Epithelial cell of proximal tubule (primary cell): ENCODE data around the gene FGD6. TPM values are rescaled to one million over a fixed set of nuclear protein-coding genes. Genes with fewer than 3 reads are reported as not detected.
A peak's percentile ranks its signal among the peaks of the same experiment; 100 is the strongest.

Experiments
- DNase-seq: peaks from one replicate; pipeline ENCODE4 v3.0.0-alpha.2; 2011; ENCODE audit warnings: low read depth
- H3K4me3 ChIP-seq: 2 replicates; pipeline ENCODE4 v1.5.1; 2011; ENCODE audit warnings: low read depth, mild to moderate bottlenecking, low read length
- CTCF ChIP-seq: conservative IDR thresholded peaks from 2 replicates; pipeline ENCODE4 v1.5.1; 2012; ENCODE audit warnings: low read depth, mild to moderate bottlenecking, low read length
- total RNA-seq: library from RNA; depleted of rRNA; stranded (reverse); fragments of >200 nt; gene quantifications from 2 replicates; pipeline ENCODE4 v1.2.3, GENCODE V29; 2015

Gene FGD6
- total RNA-seq, 1 donor from 2014 or later: 32.2 TPM

GRCh38 chr12:95073698-95074520 lies 143.4 kb downstream of the FGD6 start:
- no peak for DNase-seq
- peak overlapping the region; percentile 95 for H3K4me3 ChIP-seq
- TF ChIP-seq CTCF: peak; percentile 75

GRCh38 chr12:95072900-95073697 lies 144.2 kb downstream of the FGD6 start, which contains the start of gene NR2C1:
TSS of gene NR2C1 (minus strand) at chr12:95073618. CDS start at chr12:95067384, 6,234 bp downstream.
- TF ChIP-seq CTCF: no peak
- peak; percentile 40 for DNase-seq
- H3K4me3 ChIP-seq: peak within 1 kb of the TSS; percentile 95

- H3K4me3 ChIP-seq: no peak overlapping the region
- no peak for TF ChIP-seq CTCF
- DNase-seq: no peak
Measured at GRCh38 chr12:95070378-95070777, 146.9 kb downstream of the FGD6 start.

GRCh38 chr12:95066091-95066855 lies 151.0 kb downstream of the FGD6 start:
- no peak for TF ChIP-seq CTCF
- no peak overlapping the region for H3K4me3 ChIP-seq
- no peak for DNase-seq

GRCh38 chr12:95060951-95061350 lies 156.3 kb downstream of the FGD6 start:
- H3K4me3 ChIP-seq: no peak overlapping the region
- no peak for DNase-seq
- no peak for TF ChIP-seq CTCF

- no peak overlapping the region for H3K4me3 ChIP-seq
- TF ChIP-seq CTCF: no peak
Measured at GRCh38 chr12:95059984-95060383, 157.3 kb downstream of the FGD6 start.

More at GRCh38 chr12:95059984-95060383, 157.3 kb downstream of the FGD6 start:
- no peak for DNase-seq
